GM19099 (cell line): Measurements from ENCODE around the gene TAF11L14.
"Not testable (repeated sequence)": the region's sequence is repeated elsewhere in the genome, so short reads cannot be mapped to it uniquely, and the experiment has no call there.

ENCODE experiments used
- POLR2A ChIP-seq: IDR thresholded peaks from 3 replicates; pipeline ENCODE4 v1.6.1; 2011; ENCODE audit warnings: low read depth; ENCODE audit not compliant: insufficient read length; ENCODE audit errors: extremely low read depth

Gene TAF11L14

DNA sequence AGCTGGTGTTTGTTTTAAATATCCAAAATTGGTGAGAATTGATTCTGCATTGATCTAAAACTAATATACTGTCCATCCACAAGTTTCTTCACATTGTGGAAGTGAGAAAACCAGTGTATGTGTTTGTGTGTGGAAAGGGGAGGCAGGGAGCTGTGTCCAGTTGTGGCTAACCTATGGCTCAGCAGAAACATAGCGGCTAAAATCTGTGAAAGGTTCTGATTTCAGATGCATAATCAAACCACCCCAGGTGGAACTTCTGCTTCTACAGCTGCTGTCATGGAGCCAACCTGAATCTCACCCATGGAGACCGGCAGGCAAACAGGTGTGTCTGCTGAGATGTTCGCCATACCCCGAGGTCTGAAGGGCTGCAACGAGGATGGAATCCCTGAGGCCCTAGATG lies at the start of gene TAF11L14:
TSS of gene TAF11L14 (plus strand) at position 301 of the 400 bp plus-strand sequence.
- TF ChIP-seq POLR2A, result no peak

DNA sequence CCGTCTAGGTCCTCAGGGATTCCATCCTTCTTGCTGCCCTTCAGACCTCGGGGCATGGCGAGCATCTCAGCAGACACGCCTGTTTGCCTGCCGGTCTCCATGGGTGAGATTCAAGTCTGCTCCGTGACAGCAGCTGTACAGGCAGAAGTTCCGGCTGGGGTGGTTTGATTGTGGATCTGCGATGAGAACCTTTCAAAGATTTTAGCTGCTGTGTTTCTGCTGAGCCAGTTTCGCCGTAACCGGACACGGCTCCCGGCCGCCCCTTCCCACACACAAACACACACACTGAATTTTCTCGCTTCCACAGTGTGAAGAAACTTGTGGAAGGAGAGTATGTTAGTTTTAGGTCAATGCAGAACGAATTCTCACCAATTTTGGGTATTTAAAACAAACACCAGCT lies 48.6 kb upstream of the TAF11L14 start, which contains the start of gene TAF11L7:
TSS of gene TAF11L7 (minus strand) at position 101 of the 400 bp plus-strand sequence.
- TF ChIP-seq POLR2A, result not testable (repeated sequence)

DNA sequence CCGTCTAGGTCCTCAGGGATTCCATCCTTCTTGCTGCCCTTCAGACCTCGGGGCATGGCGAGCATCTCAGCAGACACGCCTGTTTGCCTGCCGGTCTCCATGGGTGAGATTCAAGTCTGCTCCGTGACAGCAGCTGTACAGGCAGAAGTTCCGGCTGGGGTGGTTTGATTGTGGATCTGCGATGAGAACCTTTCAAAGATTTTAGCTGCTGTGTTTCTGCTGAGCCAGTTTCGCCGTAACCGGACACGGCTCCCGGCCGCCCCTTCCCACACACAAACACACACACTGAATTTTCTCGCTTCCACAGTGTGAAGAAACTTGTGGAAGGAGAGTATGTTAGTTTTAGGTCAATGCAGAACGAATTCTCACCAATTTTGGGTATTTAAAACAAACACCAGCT lies 43.4 kb upstream of the TAF11L14 start, which contains the start of gene TAF11L8:
TSS of gene TAF11L8 (minus strand) at position 101 of the 400 bp plus-strand sequence.
- not testable (repeated sequence) for TF ChIP-seq POLR2A

DNA sequence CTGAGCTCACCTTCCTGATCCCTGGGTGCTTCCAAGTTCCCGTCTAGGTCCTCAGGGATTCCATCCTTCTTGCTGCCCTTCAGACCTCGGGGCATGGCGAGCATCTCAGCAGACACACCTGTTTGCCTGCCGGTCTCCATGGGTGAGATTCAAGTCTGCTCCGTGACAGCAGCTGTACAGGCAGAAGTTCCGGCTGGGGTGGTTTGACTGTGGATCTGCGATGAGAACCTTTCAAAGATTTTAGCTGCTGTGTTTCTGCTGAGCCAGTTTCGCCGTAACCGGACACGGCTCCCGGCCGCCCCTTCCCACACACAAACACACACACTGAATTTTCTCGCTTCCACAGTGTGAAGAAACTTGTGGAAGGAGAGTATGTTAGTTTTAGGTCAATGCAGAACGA lies 40.0 kb upstream of the TAF11L14 start, which contains the start of gene TAF11L9:
TSS of gene TAF11L9 (minus strand) at position 140 of the 400 bp plus-strand sequence.
- not testable (repeated sequence) for TF ChIP-seq POLR2A

DNA sequence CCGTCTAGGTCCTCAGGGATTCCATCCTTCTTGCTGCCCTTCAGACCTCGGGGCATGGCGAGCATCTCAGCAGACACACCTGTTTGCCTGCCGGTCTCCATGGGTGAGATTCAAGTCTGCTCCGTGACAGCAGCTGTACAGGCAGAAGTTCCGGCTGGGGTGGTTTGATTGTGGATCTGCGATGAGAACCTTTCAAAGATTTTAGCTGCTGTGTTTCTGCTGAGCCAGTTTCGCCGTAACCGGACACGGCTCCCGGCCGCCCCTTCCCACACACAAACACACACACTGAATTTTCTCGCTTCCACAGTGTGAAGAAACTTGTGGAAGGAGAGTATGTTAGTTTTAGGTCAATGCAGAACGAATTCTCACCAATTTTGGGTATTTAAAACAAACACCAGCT lies 36.5 kb upstream of the TAF11L14 start, which contains the start of gene TAF11L10:
TSS of gene TAF11L10 (minus strand) at position 101 of the 400 bp plus-strand sequence.
- TF ChIP-seq POLR2A, result not testable (repeated sequence)

DNA sequence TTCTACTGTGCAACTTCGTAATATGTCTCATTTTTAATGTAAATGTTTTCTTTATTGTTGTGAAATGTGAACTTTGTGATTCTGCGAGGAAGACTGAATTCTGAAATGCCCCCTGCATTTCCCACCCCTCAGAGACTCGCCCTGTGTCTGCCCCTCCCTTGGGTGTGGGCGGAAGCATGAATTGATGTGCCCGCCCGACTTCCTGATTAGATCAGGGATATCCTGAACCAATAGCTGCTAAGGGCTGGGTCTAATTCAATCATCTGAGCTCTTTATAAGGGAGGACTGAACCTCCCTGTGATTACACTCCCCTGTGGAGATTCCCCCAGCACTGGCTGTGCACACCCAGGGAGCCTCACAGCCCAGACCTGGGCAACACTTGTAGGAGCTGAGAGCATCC lies 30.4 kb upstream of the TAF11L14 start, which contains the start of gene TAF11L11:
TSS of gene TAF11L11 (plus strand) at position 304 of the 400 bp plus-strand sequence.
- TF ChIP-seq POLR2A, result not testable (repeated sequence)

DNA sequence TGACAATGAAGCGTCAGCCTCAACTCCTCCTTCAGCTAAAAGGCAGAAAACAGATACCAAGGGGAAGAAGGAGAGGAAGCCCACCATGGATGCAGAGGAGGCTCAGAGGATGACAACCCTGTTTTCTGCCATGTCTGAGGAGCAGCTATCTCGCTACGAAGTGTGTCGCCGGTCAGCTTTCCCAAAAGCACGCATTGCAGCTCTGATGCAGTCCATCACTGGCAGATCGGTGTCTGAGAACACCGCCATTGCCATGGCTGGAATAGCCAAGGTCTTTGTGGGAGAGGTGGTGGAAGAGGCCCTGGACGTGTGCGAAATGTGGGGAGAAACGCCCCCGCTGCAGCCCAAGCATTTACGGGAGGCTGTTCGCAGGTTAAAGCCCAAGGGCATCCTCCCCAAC lies 29.3 kb upstream of the TAF11L14 start:
- no peak for TF ChIP-seq POLR2A

DNA sequence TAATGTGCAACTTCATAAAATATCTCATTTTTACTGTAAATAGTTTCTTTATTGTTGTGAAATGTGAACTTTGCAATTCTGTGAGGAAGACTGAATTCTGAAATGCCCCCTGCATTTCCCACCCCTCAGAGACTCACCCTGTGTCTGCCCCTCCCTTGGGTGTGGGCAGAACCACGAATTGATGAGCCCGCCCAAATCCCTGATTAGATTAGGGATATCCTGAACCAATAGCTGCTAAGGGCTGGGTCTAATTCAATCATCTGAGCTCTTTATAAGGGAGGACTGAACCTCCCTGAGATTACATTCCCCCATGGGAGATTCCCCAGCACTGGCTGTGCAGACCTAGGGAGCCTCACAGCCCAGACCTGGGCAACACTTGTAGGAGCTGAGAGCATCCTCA lies 24.2 kb upstream of the TAF11L14 start, which contains the start of gene TAF11L12:
TSS of gene TAF11L12 (plus strand) at position 301 of the 400 bp plus-strand sequence.
- not testable (repeated sequence) for TF ChIP-seq POLR2A

DNA sequence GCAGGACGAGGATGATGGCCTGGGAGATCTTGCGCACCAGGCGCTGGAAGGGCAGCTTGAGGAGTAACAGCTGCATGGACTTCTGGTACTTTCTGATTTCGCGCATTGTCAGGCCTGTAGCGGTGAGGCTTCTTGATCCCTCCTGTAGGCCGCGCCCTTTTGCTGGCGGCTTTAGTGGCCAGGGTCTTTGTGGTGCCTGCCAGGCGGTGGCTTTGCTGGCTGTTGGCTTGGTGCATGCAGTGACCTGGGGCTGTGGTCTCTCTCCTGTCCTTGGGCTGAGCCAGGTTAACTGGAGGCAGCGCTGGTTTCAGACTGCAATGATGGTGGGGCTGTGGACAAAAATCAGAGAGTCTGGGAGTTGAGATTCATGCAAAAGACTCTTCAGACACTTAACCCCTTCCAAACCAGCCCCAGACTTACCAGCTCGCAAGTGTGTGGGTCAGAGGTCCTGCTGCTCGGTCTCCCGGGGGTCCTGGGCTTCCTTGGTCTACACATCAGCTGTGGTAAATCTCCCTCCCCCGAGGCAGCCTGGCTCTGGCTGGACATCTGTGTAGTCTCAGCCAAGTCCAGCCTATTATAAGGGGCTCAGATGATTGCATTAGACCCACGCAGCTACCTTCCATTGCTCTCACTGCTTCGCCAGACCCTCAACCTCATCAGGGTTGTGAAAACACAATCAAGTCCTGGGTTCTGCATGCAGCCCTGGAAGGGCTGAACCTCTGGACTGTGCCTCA lies 19.2 kb upstream of the TAF11L14 start:
- no peak for TF ChIP-seq POLR2A

DNA sequence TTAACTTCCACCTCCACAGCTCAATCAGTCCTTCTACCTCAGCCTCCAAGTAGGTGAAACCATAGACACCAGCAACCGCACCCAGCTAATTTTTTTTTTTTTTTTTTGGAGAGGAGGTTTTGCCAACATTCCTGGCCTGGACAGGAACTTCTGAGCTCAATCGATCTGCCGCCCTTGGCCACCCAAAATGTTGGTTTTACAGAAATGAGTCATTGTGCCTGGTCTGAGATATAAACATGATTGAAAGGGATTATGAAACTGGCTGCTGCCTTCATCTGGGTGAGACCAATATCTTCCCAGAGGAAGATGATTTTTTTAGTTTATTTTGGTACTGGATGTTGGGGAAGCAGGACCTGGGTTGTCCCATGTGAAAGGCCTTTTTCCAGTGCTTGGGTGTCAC lies 14.9 kb upstream of the TAF11L14 start:
- TF ChIP-seq POLR2A, result no peak

DNA sequence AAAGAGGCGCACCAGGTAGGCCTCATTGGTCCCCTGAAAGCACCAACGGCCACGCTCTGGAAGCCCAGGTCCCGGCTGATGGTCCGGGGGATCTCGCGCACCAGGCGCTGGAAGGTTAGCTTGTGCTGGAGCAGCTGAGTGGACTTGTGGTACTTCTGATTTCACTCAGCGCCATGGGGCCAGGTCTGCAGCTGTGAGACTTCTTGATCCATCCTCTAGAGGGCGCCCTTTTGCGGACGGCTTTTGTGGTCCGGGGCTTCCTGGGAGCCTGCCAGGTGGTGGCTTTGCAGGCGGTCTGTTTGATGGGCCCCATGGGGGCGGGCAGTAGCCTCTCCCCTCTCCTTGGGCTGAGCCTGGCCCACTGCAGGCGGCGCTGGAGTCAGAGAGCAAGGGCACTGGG lies 13.6 kb upstream of the TAF11L14 start:
- no peak for TF ChIP-seq POLR2A

DNA sequence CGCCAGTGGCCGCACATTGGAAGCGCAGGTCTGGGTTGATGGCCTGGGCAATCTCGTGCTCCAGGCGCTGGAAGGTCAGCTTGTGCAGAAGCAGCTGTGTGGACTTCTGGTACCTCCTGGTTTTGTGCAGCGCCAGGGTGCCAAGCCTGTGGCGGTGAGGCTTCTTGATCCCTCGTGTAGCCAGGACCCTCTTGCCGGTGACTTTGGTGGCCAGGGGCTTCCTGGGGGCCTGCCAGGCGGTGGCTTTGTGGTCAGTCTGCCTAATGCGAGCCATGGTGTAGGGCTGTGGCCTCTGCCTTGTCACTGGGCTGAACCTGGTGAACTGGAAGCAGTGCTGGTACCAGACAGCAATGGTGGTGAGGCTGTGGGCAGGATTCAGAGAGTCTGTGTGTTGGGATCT lies 8.6 kb upstream of the TAF11L14 start:
- TF ChIP-seq POLR2A, result no peak

DNA sequence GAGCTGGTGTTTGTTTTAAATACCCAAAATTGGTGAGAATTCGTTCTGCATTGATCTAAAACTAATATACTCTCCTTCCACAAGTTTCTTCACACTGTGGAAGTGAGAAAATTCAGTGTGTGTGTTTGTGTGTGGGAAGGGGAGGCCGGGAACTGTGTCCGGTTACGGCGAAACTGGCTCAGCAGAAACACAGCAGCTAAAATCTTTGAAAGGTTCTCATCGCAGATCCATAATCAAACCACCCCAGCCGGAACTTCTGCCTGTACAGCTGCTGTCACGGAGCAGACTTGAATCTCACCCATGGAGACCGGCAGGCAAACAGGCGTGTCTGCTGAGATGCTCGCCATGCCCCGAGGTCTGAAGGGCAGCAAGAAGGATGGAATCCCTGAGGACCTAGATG lies 2.5 kb upstream of the TAF11L14 start, which contains the start of gene TAF11L13:
TSS of gene TAF11L13 (plus strand) at position 301 of the 400 bp plus-strand sequence.
- not testable (repeated sequence) for TF ChIP-seq POLR2A

DNA sequence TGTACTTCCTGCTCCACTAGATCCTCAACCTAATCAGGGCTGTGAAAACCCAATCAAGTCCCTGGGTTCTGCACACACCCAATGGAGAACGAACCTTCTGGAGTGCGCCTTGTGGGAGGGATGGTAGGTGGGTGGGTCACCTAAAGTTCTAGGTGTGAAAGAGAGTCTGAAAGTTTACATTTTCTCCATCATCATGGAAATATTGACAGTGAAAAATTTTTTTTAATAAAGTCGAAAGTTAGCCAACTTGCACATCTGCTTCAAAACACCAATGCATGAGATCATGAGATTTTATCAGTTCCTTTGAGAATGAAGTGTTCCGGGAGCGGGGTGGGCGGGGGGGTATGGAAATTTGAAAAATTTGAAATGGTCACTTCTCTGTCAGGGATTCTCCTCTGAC lies 21.7 kb downstream of the TAF11L14 start:
- no peak for TF ChIP-seq POLR2A

DNA sequence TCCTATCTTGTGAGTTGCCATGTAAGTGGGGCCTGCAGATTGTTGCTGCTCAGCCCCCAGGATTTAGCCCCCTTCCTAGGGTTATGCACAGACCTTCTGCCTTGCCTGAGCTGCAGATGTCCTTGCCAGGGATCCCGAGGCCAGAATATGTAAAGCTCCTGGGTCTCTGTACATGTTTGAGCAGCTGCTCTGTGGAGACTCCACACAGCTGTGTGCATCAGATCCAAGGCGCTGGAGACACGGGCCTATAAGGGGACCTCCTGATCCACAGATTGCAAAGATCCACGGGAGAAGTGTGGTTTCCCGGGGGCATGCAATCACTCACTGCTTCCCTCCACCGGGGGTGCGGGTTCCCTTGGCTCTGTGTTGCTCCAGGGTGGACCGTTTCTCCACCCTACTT lies 28.9 kb downstream of the TAF11L14 start:
- no peak for TF ChIP-seq POLR2A

DNA sequence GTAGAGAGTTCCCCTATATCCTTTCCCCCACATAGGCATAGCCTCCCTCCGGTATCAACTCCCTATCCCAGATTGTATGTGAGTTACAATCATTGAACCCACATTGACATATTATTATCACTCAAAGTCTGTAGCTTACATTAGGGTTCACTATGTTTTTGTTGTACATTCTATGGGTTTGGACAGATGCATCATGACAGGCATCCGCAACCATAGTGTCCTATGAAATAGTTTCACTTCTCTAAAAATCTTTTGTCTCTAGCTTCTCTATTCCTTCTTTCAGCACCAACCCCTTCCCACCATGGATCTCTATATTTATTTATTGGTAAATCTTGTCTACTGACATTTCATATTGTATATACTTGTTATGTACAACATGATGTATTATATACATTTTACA lies 31.6 kb downstream of the TAF11L14 start:
- no peak for TF ChIP-seq POLR2A

DNA sequence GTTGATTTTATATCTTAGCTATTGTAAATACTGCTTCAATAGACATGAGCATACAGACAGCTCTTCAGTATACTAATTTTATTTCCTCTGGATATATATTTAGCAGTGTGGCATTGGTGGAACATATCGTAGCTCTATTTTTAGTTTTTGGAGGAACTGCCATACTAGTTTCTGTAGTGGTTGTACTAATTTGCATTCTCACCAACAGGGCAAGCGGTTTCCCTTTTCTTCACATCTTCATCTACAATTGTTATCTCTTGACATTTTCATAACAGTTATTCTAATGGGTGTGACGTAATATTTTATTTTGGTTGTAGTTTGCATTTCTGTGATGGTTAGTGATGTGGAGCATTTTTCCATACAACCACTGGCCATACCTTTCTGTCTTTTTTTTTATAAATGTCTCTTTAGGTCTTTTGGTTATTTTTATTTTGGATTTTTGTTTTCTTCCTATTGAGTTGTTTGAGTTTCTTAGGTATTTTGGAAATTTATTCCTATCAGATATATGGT lies 32.5 kb downstream of the TAF11L14 start:
- TF ChIP-seq POLR2A, result no peak

DNA sequence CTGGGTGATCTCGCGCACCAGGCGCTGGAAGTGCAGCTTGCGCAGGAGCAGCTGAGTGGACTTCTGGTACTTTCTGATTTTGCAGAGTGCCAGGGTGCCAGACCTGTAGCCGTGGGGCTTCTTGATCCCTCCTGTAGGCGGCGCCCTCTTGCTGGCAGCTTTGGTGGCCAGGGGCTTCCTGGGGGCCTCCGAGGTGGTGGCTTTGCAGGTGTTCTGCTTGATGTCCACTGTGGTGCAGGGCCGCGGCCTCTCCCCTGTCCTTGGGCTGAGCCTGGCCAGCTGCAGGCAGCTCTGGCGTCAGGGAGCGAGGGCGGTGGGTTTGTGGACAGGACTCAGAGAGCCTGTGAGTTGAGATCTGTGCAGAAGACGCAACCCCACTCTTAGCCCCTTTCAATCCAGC lies 36.1 kb downstream of the TAF11L14 start:
- TF ChIP-seq POLR2A, result no peak
